ENCODE measurements around the gene PIP5K1A.
"Not testable (repeated sequence)": the region's sequence is repeated elsewhere in the genome, so short reads cannot be mapped to it uniquely, and the experiment has no call there.

DNA sequence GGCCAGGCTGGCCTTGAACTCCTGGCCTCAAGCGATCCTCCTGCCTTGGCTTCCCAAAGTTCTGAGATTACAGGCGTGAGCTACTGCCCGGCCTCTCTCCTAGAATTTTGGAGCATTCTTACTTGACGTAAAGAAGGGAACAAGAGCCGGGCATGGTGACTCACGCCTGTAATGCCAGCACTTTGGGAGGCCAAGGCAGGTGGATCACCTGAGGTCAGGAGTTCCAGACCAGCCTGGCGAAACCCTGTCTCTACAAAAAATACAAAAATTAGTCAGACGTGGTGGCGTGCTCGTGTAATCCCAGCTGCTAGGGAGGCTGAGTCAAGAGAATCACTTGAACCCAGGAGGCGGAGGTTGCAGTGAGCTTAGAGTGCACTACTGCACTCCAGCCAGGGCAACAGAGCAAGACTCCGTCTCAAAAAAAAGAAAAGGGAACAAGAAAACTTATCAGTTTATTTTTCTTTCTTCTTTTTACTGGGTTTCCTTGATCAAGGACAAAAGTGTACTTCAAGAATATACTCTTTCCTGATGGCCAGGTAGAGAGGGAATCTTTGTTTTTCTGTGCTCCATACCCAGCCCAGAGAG is 7.1 kb downstream of the PIP5K1A start:
- TF ChIP-seq, protein P1, sequence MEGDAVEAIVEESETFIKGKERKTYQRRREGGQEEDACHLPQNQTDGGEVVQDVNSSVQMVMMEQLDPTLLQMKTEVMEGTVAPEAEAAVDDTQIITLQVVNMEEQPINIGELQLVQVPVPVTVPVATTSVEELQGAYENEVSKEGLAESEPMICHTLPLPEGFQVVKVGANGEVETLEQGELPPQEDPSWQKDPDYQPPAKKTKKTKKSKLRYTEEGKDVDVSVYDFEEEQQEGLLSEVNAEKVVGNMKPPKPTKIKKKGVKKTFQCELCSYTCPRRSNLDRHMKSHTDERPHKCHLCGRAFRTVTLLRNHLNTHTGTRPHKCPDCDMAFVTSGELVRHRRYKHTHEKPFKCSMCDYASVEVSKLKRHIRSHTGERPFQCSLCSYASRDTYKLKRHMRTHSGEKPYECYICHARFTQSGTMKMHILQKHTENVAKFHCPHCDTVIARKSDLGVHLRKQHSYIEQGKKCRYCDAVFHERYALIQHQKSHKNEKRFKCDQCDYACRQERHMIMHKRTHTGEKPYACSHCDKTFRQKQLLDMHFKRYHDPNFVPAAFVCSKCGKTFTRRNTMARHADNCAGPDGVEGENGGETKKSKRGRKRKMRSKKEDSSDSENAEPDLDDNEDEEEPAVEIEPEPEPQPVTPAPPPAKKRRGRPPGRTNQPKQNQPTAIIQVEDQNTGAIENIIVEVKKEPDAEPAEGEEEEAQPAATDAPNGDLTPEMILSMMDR (IDR thresholded peaks at IDR 0.05; ENCODE audit: low read length) = not testable (repeated sequence)
- not testable (repeated sequence) for TF ChIP-seq EZH2 (IDR thresholded peaks at IDR 0.05; ENCODE audit: borderline replicate concordance, low read length)
